ENCODE data around the gene RUNX1. TPM values are rescaled to one million over a fixed set of nuclear protein-coding genes. Genes with fewer than 3 reads are reported as not detected.

Gene RUNX1
- total and polyA plus RNA-seq, 2 donors (not counting 3 experiments of a cell fraction or from before 2014, with no cell fraction given) = 4.6 to 17.9 TPM

- no peak overlapping the region for H3K9ac ChIP-seq (replicated peaks; ENCODE audit: extremely low read depth, insufficient read depth, low read length)
- peaks cover 10% of the 10 kb centered on the region for H3K4me1 ChIP-seq (ENCODE audit: control insufficient read depth, extremely low read depth, insufficient read depth, low read length)
- no peaks in the 10 kb centered on the region for H3K79me2 ChIP-seq (ENCODE audit: control insufficient read depth, insufficient read depth, low read length)
- no peaks in the 10 kb centered on the region for H3K9me3 ChIP-seq (replicated peaks; ENCODE audit: control insufficient read depth, insufficient read depth, low read length)
- no peaks in the 10 kb centered on the region for H3K9me1 ChIP-seq (replicated peaks; ENCODE audit: control insufficient read depth, extremely low read depth, insufficient read depth, low read length)
- no TSS peak for BruUV-seq (replicated peaks)
- no peaks in the 10 kb centered on the region for H4K20me1 ChIP-seq (replicated peaks; ENCODE audit: control insufficient read depth, extremely low read depth, insufficient read depth, low read length)
- intact Hi-C loops (cut with micrococcal nuclease) = no loop called here
- POLR2A ChIA-PET = no interaction called here
- H3K4me2 ChIP-seq (ENCODE audit: insufficient read depth, low read length) = no peak overlapping the region
- H2AFZ ChIP-seq (ENCODE audit: low read depth, low read length) = no peak overlapping the region
- H3K27ac ChIP-seq (ENCODE audit: insufficient read depth, low read depth, low read length) = no peak overlapping the region
- CTCF ChIA-PET = no interaction called here
- no peaks in the 10 kb centered on the region for H3K36me3 ChIP-seq (ENCODE audit: control insufficient read depth in 2 of 2, extremely low read depth in 1 of 2, insufficient read depth in 2 of 2, low read length in 2 of 2)
- TF ChIP-seq FOS (IDR thresholded peaks at IDR 0.05; ENCODE audit: borderline replicate concordance, insufficient read depth, low read length) = no peak
- TF ChIP-seq MAX (IDR thresholded peaks at IDR 0.05; ENCODE audit: insufficient read depth, insufficient read length) = no peak
- no peak for TF ChIP-seq POLR2A (IDR thresholded peaks at IDR 0.05; ENCODE audit: low read depth, low read length)
- no peak for TF ChIP-seq EZH2 (IDR thresholded peaks at IDR 0.05; ENCODE audit: borderline replicate concordance, low read depth, low read length, severe bottlenecking)
- TF ChIP-seq JUN (IDR thresholded peaks at IDR 0.05; ENCODE audit: borderline replicate concordance, insufficient read depth, insufficient read length, low read depth) = no peak
- TF ChIP-seq POLR2AphosphoS5 (IDR thresholded peaks at IDR 0.05; ENCODE audit: insufficient read depth, low read depth, low read length) = no peak
- no peak for TF ChIP-seq CTCF (IDR thresholded peaks at IDR 0.05; ENCODE audit: extremely low read depth in 1 of 2, insufficient read depth in 1 of 2, low read depth in 1 of 2, low read length in 2 of 2)
- TF ChIP-seq GATA2 (IDR thresholded peaks at IDR 0.05; ENCODE audit: insufficient read depth, insufficient read length, low read depth, low read length) = no peak
- TF ChIP-seq MYC (IDR thresholded peaks at IDR 0.05; ENCODE audit: low read depth, low read length) = no peak
- no peak for FAIRE-seq
- dilution Hi-C loops (cut with MboI; ENCODE audit: extremely low pct_ligation_motif_present, low sequenced_read_pairs) = no loop called here
- no peaks in the 10 kb centered on the region for H3K27me3 ChIP-seq (ENCODE audit: control insufficient read depth in 2 of 2, insufficient read depth in 2 of 2, low read length in 2 of 2)
- DNase-seq (ENCODE audit: low read depth, low spot score) = no peak
- no peak overlapping the region for H3K4me3 ChIP-seq (replicated peaks in 1 of 3; ENCODE audit: insufficient read depth in 1 of 3, low read depth in 1 of 3, low read length in 3 of 3)
These were observed 30.1 kb upstream of the RUNX1 start for GRCh38 chr21:35079181-35079580.

Measured in endothelial cell of umbilical vein (primary cell).